ENCODE measurements around the gene DNAJC30.

GRCh38 chr7:73638911-73639310 lies 44.3 kb downstream of the DNAJC30 start:
- no peak for TF ChIP-seq CTCF (IDR thresholded peaks at IDR 0.05 in 2 of 3, conservative IDR thresholded peaks at IDR 0.05 in 1 of 3; ENCODE audit: control insufficient read depth in 2 of 3, extremely low read depth in 1 of 3, insufficient read depth in 1 of 3, low read depth in 3 of 3, low read length in 3 of 3)
- no peak for TF ChIP-seq SMC3 (IDR thresholded peaks at IDR 0.05; ENCODE audit: borderline replicate concordance, low read length)
- no peak for TF ChIP-seq E2F4 (IDR thresholded peaks at IDR 0.05; ENCODE audit: low read depth, low read length)
- no peak for TF ChIP-seq RFX5 (IDR thresholded peaks at IDR 0.05; ENCODE audit: low read depth, low read length)
- TF ChIP-seq CREM (IDR thresholded peaks at IDR 0.05; ENCODE audit: low read depth) = no peak
- TF ChIP-seq ZNF687 (IDR thresholded peaks at IDR 0.05) = no peak
- TF ChIP-seq TAF1 (IDR thresholded peaks at IDR 0.05; ENCODE audit: borderline replicate concordance, low read depth, low read length) = no peak
- TF ChIP-seq POLR2AphosphoS5 (IDR thresholded peaks at IDR 0.05; ENCODE audit: low read length) = no peak
- TF ChIP-seq FOXK2 (IDR thresholded peaks at IDR 0.05) = no peak
- TF ChIP-seq RB1 (IDR thresholded peaks at IDR 0.05; ENCODE audit: borderline replicate concordance) = no peak
- no peak for TF ChIP-seq HCFC1 (IDR thresholded peaks at IDR 0.05; ENCODE audit: low read length)
- TF ChIP-seq ZNF24 (IDR thresholded peaks at IDR 0.05) = no peak
